Kidney glomerular epithelial cell (primary cell): Measurements from ENCODE around the gene TMTC1.

ENCODE experiments used
- DNase-seq: peaks from one replicate; lab custom pipeline; 2025; lab: John Stamatoyannopoulos, UW

Gene TMTC1

GRCh38 chr12:29709496-29710040, 74.2 kb downstream of the TMTC1 start:
- DNase-seq, result no peak

GRCh38 chr12:29709054-29709453, 74.7 kb downstream of the TMTC1 start:
- DNase-seq, result no peak

GRCh38 chr12:29707846-29708245, 75.9 kb downstream of the TMTC1 start:
- DNase-seq, result no peak

GRCh38 chr12:29706311-29706710, 77.4 kb downstream of the TMTC1 start:
- no peak for DNase-seq

GRCh38 chr12:29703528-29703927, 80.2 kb downstream of the TMTC1 start:
- DNase-seq, result no peak

GRCh38 chr12:29702972-29703371, 80.8 kb downstream of the TMTC1 start:
- no peak for DNase-seq

- no peak for DNase-seq
Measured at GRCh38 chr12:29702222-29702621, 81.5 kb downstream of the TMTC1 start.

- DNase-seq, result no peak
Measured at GRCh38 chr12:29700761-29701481, 82.8 kb downstream of the TMTC1 start.

GRCh38 chr12:29698756-29699155, 85.0 kb downstream of the TMTC1 start:
- no peak for DNase-seq

- no peak for DNase-seq
Measured at GRCh38 chr12:29695800-29696199, 87.9 kb downstream of the TMTC1 start.

- DNase-seq, result no peak
Measured at GRCh38 chr12:29695026-29695425, 88.7 kb downstream of the TMTC1 start.

- no peak for DNase-seq
Measured at GRCh38 chr12:29694002-29694401, 89.7 kb downstream of the TMTC1 start.

- no peak for DNase-seq
Measured at GRCh38 chr12:29692237-29692636, 91.5 kb downstream of the TMTC1 start.

GRCh38 chr12:29691161-29691854, 92.4 kb downstream of the TMTC1 start:
- no peak for DNase-seq

GRCh38 chr12:29690728-29691127, 93.0 kb downstream of the TMTC1 start:
- no peak for DNase-seq

GRCh38 chr12:29688914-29689313, 94.8 kb downstream of the TMTC1 start:
- no peak for DNase-seq

- no peak for DNase-seq
Measured at GRCh38 chr12:29682088-29682487, 101.7 kb downstream of the TMTC1 start.

- DNase-seq, result no peak
Measured at GRCh38 chr12:29681370-29681769, 102.4 kb downstream of the TMTC1 start.

GRCh38 chr12:29676676-29677075, 107.1 kb downstream of the TMTC1 start:
- DNase-seq, result no peak

GRCh38 chr12:29674463-29674862, 109.3 kb downstream of the TMTC1 start:
- DNase-seq, result no peak

GRCh38 chr12:29673346-29673745, 110.4 kb downstream of the TMTC1 start:
- no peak for DNase-seq

- no peak for DNase-seq
Measured at GRCh38 chr12:29672580-29672979, 111.2 kb downstream of the TMTC1 start.

GRCh38 chr12:29671742-29672141, 112.0 kb downstream of the TMTC1 start:
- DNase-seq, result no peak
